WTC11 (cell line): ENCODE measurements around the gene LMF2. TPM values are rescaled to one million over a fixed set of nuclear protein-coding genes. Genes with fewer than 3 reads are reported as not detected.

ENCODE experiments used
- ATAC-seq: fragments of 200-7000 bp; cut with Tn5 transposase; 2 replicates; pipeline ENCODE4 v1.10.0; 2021; ENCODE audit warnings: mild to moderate bottlenecking, moderate library complexity
- CTCF ChIA-PET: fragments of 300-600 bp; sonication (Branson Sonifier 250); formaldehyde crosslinking; loops from one replicate; lab custom pipeline; 2021; ENCODE audit warnings: antibody characterized with exemption; lab: Charles Lee
- POLR2A ChIA-PET: fragments of 350-600 bp; sonication (Branson Sonifier 250); formaldehyde crosslinking; loops from one replicate; lab custom pipeline; 2021; ENCODE audit warnings: antibody characterized with exemption; lab: Charles Lee
- DNase-seq: peaks from one replicate; pipeline ENCODE4 v3.0.0; 2021; ENCODE audit warnings: low spot score
- H3K27ac Mint-ChIP-seq: 2 replicates; pipeline ENCODE4 v1.8.0; 2021; ENCODE audit warnings: mixed read lengths
- H3K27me3 Mint-ChIP-seq: 2 replicates; pipeline ENCODE4 v1.8.0; 2021; ENCODE audit warnings: low read depth, mild to moderate bottlenecking, moderate library complexity, mixed read lengths
- H3K36me3 Mint-ChIP-seq: 2 replicates; pipeline ENCODE4 v1.8.0; 2021; ENCODE audit warnings: mixed read lengths
- H3K4me1 Mint-ChIP-seq: 2 replicates; pipeline ENCODE4 v1.8.0; 2022; ENCODE audit warnings: mixed read lengths
- H3K4me3 Mint-ChIP-seq: 2 replicates; pipeline ENCODE4 v1.8.0; 2021; ENCODE audit warnings: mild to moderate bottlenecking, moderate library complexity, mixed read lengths
- H3K9me3 Mint-ChIP-seq: 2 replicates; pipeline ENCODE4 v1.8.0; 2021; ENCODE audit warnings: mixed read lengths
- CBFB ChIP-seq: sonication (generic); formaldehyde crosslinking; IDR thresholded peaks from 2 replicates; pipeline ENCODE4 v1.8.1; 2022; ENCODE audit warnings: mild to moderate bottlenecking, low read depth, missing genetic modification reagents
- CREB1 ChIP-seq: sonication (generic); formaldehyde crosslinking; IDR thresholded peaks from 2 replicates; pipeline ENCODE4 v1.8.0; 2023; ENCODE audit warnings: mild to moderate bottlenecking, missing genetic modification reagents
- CREM ChIP-seq: sonication (generic); formaldehyde crosslinking; IDR thresholded peaks from 2 replicates; pipeline ENCODE4 v1.8.1; 2022; ENCODE audit warnings: mild to moderate bottlenecking, missing genetic modification reagents, moderate library complexity
- ESRRA ChIP-seq: sonication (generic); formaldehyde crosslinking; IDR thresholded peaks from 2 replicates; pipeline ENCODE4 v1.8.1; 2022; ENCODE audit warnings: mild to moderate bottlenecking, missing genetic modification reagents, borderline replicate concordance
- GABPB1 ChIP-seq: sonication (generic); formaldehyde crosslinking; IDR thresholded peaks from 2 replicates; pipeline ENCODE4 v1.8.1; 2023; ENCODE audit warnings: mild to moderate bottlenecking, missing genetic modification reagents
- HMGA2 ChIP-seq: fragments of 250-450 bp; sonication (Bioruptor Pico); IDR thresholded peaks from 2 replicates; pipeline ENCODE4 v1.4.0; 2021; ENCODE audit warnings: mild to moderate bottlenecking, moderate library complexity
- JUN ChIP-seq: sonication (generic); formaldehyde crosslinking; IDR thresholded peaks from 2 replicates; pipeline ENCODE4 v1.8.0; 2023; ENCODE audit warnings: mild to moderate bottlenecking, missing genetic modification reagents
- KAT7 ChIP-seq: sonication (generic); formaldehyde crosslinking; IDR thresholded peaks from 2 replicates; pipeline ENCODE4 v1.8.1; 2023; ENCODE audit warnings: missing genetic modification reagents, mild to moderate bottlenecking, borderline replicate concordance
- MXD4 ChIP-seq: fragments of 250-450 bp; sonication (Bioruptor Pico); IDR thresholded peaks from 2 replicates; pipeline ENCODE4 v1.8.0; 2021; ENCODE audit warnings: mild to moderate bottlenecking, moderate library complexity, borderline replicate concordance
- NR3C1 ChIP-seq: sonication (generic); formaldehyde crosslinking; conservative IDR thresholded peaks from 2 replicates; pipeline ENCODE4 v1.8.1; 2023; ENCODE audit warnings: low read depth, mild to moderate bottlenecking, missing genetic modification reagents
- OVOL2 ChIP-seq: fragments of 250-450 bp; sonication (Bioruptor Pico); IDR thresholded peaks from 2 replicates; pipeline ENCODE4 v1.9.0; 2021; ENCODE audit warnings: mild to moderate bottlenecking, borderline replicate concordance
- RELA ChIP-seq: sonication (generic); formaldehyde crosslinking; IDR thresholded peaks from 2 replicates; pipeline ENCODE4 v1.8.1; 2022; ENCODE audit warnings: missing genetic modification reagents, mild to moderate bottlenecking, borderline replicate concordance
- SOX15 ChIP-seq: fragments of 250-450 bp; sonication (Bioruptor Pico); IDR thresholded peaks from 2 replicates; pipeline ENCODE4 v1.9.0; 2021; ENCODE audit warnings: mild to moderate bottlenecking
- TP53 ChIP-seq: sonication (generic); formaldehyde crosslinking; IDR thresholded peaks from 2 replicates; pipeline ENCODE4 v1.8.1; 2023; ENCODE audit warnings: mild to moderate bottlenecking, missing genetic modification reagents
- ZBTB21 ChIP-seq: sonication (generic); formaldehyde crosslinking; IDR thresholded peaks from 2 replicates; pipeline ENCODE4 v1.8.1; 2023; ENCODE audit warnings: mild to moderate bottlenecking, missing genetic modification reagents, borderline replicate concordance
- ZNF423 ChIP-seq: fragments of 250-450 bp; sonication (Bioruptor Pico); IDR thresholded peaks from 2 replicates; pipeline ENCODE4 v2.1.2; 2022; ENCODE audit warnings: mild to moderate bottlenecking, moderate library complexity
- total RNA-seq: library from RNA; stranded (reverse); gene quantifications from 3 replicates; pipeline ENCODE4 v1.2.3, GENCODE V29; 2021
- TF ChIP-seq, protein P1 (sequence below): fragments of 200-600 bp; IDR thresholded peaks from 2 replicates; pipeline ENCODE4 v1.8.0; 2022; ENCODE audit warnings: antibody characterized with exemption
- TF ChIP-seq, protein P2 (sequence below): sonication (generic); formaldehyde crosslinking; IDR thresholded peaks from 2 replicates; pipeline ENCODE4 v1.8.1; 2023; ENCODE audit warnings: mild to moderate bottlenecking, moderate library complexity, missing genetic modification reagents
- TF ChIP-seq, protein P3 (sequence below): sonication (generic); formaldehyde crosslinking; IDR thresholded peaks from 2 replicates; pipeline ENCODE4 v1.8.1; 2023; ENCODE audit warnings: mild to moderate bottlenecking, missing genetic modification reagents
- TF ChIP-seq, protein P4 (sequence below): sonication (generic); formaldehyde crosslinking; IDR thresholded peaks from 2 replicates; pipeline ENCODE4 v1.8.0; 2022; ENCODE audit warnings: mild to moderate bottlenecking, missing genetic modification reagents
- TF ChIP-seq, protein P5 (sequence below): sonication (generic); formaldehyde crosslinking; IDR thresholded peaks from 2 replicates; pipeline ENCODE4 v1.8.0; 2022; ENCODE audit warnings: mild to moderate bottlenecking, missing genetic modification reagents
- TF ChIP-seq, protein P6 (sequence below): sonication (generic); formaldehyde crosslinking; IDR thresholded peaks from 2 replicates; pipeline ENCODE4 v1.8.0; 2022; ENCODE audit warnings: mild to moderate bottlenecking, missing genetic modification reagents
- TF ChIP-seq, protein P7 (sequence below): sonication (generic); formaldehyde crosslinking; IDR thresholded peaks from 2 replicates; pipeline ENCODE4 v1.8.0; 2023; ENCODE audit warnings: missing genetic modification reagents
- TF ChIP-seq, protein P8 (sequence below): fragments of 250-450 bp; sonication (Bioruptor Pico); IDR thresholded peaks from 2 replicates; pipeline ENCODE4 v1.9.0; 2021; ENCODE audit warnings: mild to moderate bottlenecking

LMF2 gene
- total RNA-seq, 1 experiment from 2014 or later: 43.7 TPM

DNA sequence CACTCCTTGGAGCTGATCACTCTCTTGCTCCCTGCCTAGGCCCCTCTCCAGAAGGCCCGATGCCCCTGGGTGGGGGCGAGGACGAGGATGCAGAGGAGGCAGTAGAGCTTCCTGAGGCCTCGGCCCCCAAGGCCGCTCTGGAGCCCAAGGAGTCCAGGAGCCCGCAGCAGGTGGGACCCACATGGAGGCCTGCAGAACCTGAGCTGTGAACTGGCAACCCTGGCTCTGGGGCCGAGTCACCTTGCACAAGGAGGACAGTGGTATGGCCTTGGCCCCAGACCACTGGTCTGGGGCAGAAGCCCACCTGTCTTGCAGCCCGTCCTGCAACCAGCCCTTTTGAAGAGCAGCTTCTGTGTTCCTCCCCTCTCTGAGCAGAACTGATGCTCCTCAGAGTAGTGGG, 11.6 kb upstream of the LMF2 start (continued):
- no peak for TF ChIP-seq ESRRA (CRISPR knock-in tag)
- TF ChIP-seq, protein P1, sequence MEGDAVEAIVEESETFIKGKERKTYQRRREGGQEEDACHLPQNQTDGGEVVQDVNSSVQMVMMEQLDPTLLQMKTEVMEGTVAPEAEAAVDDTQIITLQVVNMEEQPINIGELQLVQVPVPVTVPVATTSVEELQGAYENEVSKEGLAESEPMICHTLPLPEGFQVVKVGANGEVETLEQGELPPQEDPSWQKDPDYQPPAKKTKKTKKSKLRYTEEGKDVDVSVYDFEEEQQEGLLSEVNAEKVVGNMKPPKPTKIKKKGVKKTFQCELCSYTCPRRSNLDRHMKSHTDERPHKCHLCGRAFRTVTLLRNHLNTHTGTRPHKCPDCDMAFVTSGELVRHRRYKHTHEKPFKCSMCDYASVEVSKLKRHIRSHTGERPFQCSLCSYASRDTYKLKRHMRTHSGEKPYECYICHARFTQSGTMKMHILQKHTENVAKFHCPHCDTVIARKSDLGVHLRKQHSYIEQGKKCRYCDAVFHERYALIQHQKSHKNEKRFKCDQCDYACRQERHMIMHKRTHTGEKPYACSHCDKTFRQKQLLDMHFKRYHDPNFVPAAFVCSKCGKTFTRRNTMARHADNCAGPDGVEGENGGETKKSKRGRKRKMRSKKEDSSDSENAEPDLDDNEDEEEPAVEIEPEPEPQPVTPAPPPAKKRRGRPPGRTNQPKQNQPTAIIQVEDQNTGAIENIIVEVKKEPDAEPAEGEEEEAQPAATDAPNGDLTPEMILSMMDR: no peak
- TF ChIP-seq, protein P2, sequence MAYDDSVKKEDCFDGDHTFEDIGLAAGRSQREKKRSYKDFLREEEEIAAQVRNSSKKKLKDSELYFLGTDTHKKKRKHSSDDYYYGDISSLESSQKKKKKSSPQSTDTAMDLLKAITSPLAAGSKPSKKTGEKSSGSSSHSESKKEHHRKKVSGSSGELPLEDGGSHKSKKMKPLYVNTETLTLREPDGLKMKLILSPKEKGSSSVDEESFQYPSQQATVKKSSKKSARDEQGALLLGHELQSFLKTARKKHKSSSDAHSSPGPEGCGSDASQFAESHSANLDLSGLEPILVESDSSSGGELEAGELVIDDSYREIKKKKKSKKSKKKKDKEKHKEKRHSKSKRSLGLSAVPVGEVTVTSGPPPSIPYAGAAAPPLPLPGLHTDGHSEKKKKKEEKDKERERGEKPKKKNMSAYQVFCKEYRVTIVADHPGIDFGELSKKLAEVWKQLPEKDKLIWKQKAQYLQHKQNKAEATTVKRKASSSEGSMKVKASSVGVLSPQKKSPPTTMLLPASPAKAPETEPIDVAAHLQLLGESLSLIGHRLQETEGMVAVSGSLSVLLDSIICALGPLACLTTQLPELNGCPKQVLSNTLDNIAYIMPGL (CRISPR knock-in tag): no peak
- TF ChIP-seq RELA (CRISPR knock-in tag): no peak
- TF ChIP-seq MXD4 (CRISPR knock-in tag): no peak
- TF ChIP-seq CBFB (CRISPR knock-in tag): no peak
- TF ChIP-seq, all 79 proteins: peak for 0

DNA sequence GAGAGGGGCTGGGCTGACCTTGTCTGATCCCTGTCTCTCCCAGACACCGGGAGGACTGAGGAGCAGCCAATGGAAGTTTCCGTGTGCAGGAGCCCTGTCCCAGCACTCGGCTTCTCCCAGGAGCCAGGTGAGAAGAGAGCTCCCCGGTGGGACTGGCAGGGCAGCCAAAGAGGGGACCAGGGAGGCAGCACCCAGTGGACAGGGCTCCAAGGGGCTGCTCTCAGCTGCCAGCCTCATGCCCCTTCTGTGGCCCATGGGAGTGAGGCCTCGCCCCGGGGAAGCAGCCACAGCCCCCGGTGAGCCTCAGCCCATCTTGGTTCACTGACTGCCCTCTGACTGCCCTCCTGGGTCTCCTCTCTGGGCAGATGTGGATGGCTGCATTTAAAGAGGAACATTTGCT, 11.1 kb upstream of the LMF2 start:
- ATAC-seq (no peak), DNase-seq (no peak)
- Mint-ChIP-seq H3K4me1 (no peaks in the 10 kb centered on the region), H3K9me3 (no peaks in the 10 kb centered on the region), H3K4me3 (no peak overlapping the region), H3K27me3 (no peaks in the 10 kb centered on the region), H3K27ac (no peak overlapping the region), H3K36me3 (peaks cover 15% of the 10 kb centered on the region)
- POLR2A ChIA-PET: no interaction called here
- CTCF ChIA-PET: interaction anchor here (0.9 to 1.3 kb wide), 2 partner anchors 15 to 44 kb away, joined by 3 read pairs; partner anchors contain the start of gene SYCE3
- no peak for TF ChIP-seq NR3C1 (CRISPR knock-in tag)
- TF ChIP-seq, protein P3, sequence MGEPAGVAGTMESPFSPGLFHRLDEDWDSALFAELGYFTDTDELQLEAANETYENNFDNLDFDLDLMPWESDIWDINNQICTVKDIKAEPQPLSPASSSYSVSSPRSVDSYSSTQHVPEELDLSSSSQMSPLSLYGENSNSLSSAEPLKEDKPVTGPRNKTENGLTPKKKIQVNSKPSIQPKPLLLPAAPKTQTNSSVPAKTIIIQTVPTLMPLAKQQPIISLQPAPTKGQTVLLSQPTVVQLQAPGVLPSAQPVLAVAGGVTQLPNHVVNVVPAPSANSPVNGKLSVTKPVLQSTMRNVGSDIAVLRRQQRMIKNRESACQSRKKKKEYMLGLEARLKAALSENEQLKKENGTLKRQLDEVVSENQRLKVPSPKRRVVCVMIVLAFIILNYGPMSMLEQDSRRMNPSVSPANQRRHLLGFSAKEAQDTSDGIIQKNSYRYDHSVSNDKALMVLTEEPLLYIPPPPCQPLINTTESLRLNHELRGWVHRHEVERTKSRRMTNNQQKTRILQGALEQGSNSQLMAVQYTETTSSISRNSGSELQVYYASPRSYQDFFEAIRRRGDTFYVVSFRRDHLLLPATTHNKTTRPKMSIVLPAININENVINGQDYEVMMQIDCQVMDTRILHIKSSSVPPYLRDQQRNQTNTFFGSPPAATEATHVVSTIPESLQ (CRISPR knock-in tag): no peak
- no peak for TF ChIP-seq SOX15
- TF ChIP-seq ZNF423 (CRISPR knock-in tag): no peak
- TF ChIP-seq, protein P1: no peak
- TF ChIP-seq ESRRA (CRISPR knock-in tag): no peak
- TF ChIP-seq, protein P4, sequence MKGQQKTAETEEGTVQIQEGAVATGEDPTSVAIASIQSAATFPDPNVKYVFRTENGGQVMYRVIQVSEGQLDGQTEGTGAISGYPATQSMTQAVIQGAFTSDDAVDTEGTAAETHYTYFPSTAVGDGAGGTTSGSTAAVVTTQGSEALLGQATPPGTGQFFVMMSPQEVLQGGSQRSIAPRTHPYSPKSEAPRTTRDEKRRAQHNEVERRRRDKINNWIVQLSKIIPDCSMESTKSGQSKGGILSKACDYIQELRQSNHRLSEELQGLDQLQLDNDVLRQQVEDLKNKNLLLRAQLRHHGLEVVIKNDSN (CRISPR knock-in tag): no peak
- TF ChIP-seq CREM (CRISPR knock-in tag): no peak
- TF ChIP-seq CREB1 (CRISPR knock-in tag): no peak
- no peak for TF ChIP-seq KAT7
- TF ChIP-seq, protein P5, sequence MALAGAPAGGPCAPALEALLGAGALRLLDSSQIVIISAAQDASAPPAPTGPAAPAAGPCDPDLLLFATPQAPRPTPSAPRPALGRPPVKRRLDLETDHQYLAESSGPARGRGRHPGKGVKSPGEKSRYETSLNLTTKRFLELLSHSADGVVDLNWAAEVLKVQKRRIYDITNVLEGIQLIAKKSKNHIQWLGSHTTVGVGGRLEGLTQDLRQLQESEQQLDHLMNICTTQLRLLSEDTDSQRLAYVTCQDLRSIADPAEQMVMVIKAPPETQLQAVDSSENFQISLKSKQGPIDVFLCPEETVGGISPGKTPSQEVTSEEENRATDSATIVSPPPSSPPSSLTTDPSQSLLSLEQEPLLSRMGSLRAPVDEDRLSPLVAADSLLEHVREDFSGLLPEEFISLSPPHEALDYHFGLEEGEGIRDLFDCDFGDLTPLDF (CRISPR knock-in tag): no peak
- no peak for TF ChIP-seq TP53 (CRISPR knock-in tag)
- TF ChIP-seq HMGA2: no peak
- TF ChIP-seq, protein P6, sequence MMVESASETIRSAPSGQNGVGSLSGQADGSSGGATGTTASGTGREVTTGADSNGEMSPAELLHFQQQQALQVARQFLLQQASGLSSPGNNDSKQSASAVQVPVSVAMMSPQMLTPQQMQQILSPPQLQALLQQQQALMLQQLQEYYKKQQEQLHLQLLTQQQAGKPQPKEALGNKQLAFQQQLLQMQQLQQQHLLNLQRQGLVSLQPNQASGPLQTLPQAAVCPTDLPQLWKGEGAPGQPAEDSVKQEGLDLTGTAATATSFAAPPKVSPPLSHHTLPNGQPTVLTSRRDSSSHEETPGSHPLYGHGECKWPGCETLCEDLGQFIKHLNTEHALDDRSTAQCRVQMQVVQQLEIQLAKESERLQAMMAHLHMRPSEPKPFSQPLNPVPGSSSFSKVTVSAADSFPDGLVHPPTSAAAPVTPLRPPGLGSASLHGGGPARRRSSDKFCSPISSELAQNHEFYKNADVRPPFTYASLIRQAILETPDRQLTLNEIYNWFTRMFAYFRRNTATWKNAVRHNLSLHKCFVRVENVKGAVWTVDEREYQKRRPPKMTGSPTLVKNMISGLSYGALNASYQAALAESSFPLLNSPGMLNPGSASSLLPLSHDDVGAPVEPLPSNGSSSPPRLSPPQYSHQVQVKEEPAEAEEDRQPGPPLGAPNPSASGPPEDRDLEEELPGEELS (CRISPR knock-in tag): no peak
- no peak for TF ChIP-seq JUN (CRISPR knock-in tag)
- TF ChIP-seq, protein P7, sequence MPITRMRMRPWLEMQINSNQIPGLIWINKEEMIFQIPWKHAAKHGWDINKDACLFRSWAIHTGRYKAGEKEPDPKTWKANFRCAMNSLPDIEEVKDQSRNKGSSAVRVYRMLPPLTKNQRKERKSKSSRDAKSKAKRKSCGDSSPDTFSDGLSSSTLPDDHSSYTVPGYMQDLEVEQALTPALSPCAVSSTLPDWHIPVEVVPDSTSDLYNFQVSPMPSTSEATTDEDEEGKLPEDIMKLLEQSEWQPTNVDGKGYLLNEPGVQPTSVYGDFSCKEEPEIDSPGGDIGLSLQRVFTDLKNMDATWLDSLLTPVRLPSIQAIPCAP: no peak
- TF ChIP-seq GABPB1 (CRISPR knock-in tag): no peak
- TF ChIP-seq OVOL2 (CRISPR knock-in tag): no peak
- TF ChIP-seq, protein P8, sequence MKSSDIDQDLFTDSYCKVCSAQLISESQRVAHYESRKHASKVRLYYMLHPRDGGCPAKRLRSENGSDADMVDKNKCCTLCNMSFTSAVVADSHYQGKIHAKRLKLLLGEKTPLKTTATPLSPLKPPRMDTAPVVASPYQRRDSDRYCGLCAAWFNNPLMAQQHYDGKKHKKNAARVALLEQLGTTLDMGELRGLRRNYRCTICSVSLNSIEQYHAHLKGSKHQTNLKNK: no peak
- no peak for TF ChIP-seq ZBTB21 (CRISPR knock-in tag)
